HCT116 (cell line): ENCODE measurements around the gene SUMO3. TPM values are rescaled to one million over a fixed set of nuclear protein-coding genes. Genes with fewer than 3 reads are reported as not detected.

Experiments used
- ATAC-seq: fragments of 200-7000 bp; cut with Tn5 transposase; 2 replicates; pipeline ENCODE4 v1.9.1; 2020; ENCODE audit warnings: mild to moderate bottlenecking, moderate library complexity
- BruUV-seq: library from RNA; stranded (reverse); fragments of 400-500 nt; replicated peaks from 2 replicates; lab custom pipeline; 2021; lab: Mats Ljungman, UMichigan
- CTCF ChIA-PET: fragments of 300-600 bp; sonication (Branson Sonifier 250); formaldehyde crosslinking; loops from one replicate; lab custom pipeline; 2021; ENCODE audit warnings: antibody characterized with exemption; lab: Charles Lee
- POLR2A ChIA-PET: fragments of 300-600, 350-600 bp; sonication (Branson Sonifier 250); formaldehyde crosslinking; loops from one replicate; lab custom pipeline; 2021; ENCODE audit warnings: antibody characterized with exemption; lab: Charles Lee
- RAD21 ChIA-PET, 2 experiments: fragments of 300-600 bp; sonication (Branson Sonifier 250); formaldehyde crosslinking; loops; one replicate each; lab custom pipeline; 2023; ENCODE audit warnings: low total read pairs in 2 of 2; ENCODE audit not compliant: uncharacterized antibody in 2 of 2, unreplicated experiment in 2 of 2, low non-redundant PET in 1 of 2; lab: Charles Lee
- DNase-seq: peaks from one replicate; pipeline ENCODE4 v3.0.0-alpha.2; 2010; ENCODE audit warnings: low read depth, low spot score
- H2AFZ ChIP-seq: fragments of 200-600 bp; shearing (Covaris generic), sonication (generic); 2 replicates; pipeline ENCODE4 v1.6.1; 2017; ENCODE audit warnings: low read depth, mixed run types, mixed read lengths, antibody characterized with exemption, low read length; ENCODE audit not compliant: poor library complexity, severe bottlenecking
- H3K27ac ChIP-seq: 2 replicates; pipeline ENCODE4 v1.5.1; 2012; ENCODE audit warnings: low read depth, low read length
- H3K27me3 ChIP-seq: fragments of 200-600 bp; sonication (generic); 2 replicates; pipeline ENCODE4 v1.6.1; 2016; ENCODE audit warnings: mixed run types, low read length, mixed read lengths; ENCODE audit not compliant: insufficient read depth
- H3K36me3 ChIP-seq, 2 experiments: fragments of 200-500 bp in 1 of 2; fragments of 200-600 bp in 1 of 2; sonication (Bioruptor generic) in 1 of 2; sonication (generic) in 1 of 2; 2 replicates each; pipeline versions ENCODE4 v1.5.1 to v1.6.1; 2014 to 2016; ENCODE audit warnings: low read length in 2 of 2, inconsistent platforms in 1 of 2, mixed read lengths in 1 of 2, mixed run types in 1 of 2; ENCODE audit not compliant: insufficient read depth in 2 of 2, control insufficient read depth in 1 of 2
- H3K4me1 ChIP-seq, 2 experiments: fragments of 200-600 bp in 1 of 2; sonication (generic) in 1 of 2; 2 replicates each; pipeline versions ENCODE4 v1.5.1 to v1.6.1; 2012 to 2017; ENCODE audit warnings: low read length in 2 of 2, inconsistent platforms in 1 of 2, mild to moderate bottlenecking in 1 of 2, mixed read lengths in 1 of 2, mixed run types in 1 of 2, moderate library complexity in 1 of 2; ENCODE audit not compliant: insufficient read depth in 2 of 2, control insufficient read depth in 1 of 2
- H3K4me2 ChIP-seq: fragments of 200-600 bp; sonication (generic); 2 replicates; pipeline ENCODE4 v1.6.1; 2017; ENCODE audit warnings: mixed run types, low read length, mixed read lengths
- H3K4me3 ChIP-seq, 2 experiments: fragments of 200-600 bp in 1 of 2; sonication (generic) in 1 of 2; replicated peaks in 1 of 2; 2 replicates each; pipeline ENCODE4 v1.5.1; 2011 to 2016; ENCODE audit warnings: low read length in 2 of 2, control low read depth in 1 of 2, low read depth in 1 of 2, mild to moderate bottlenecking in 1 of 2, mixed read lengths in 1 of 2, mixed run types in 1 of 2
- H3K79me2 ChIP-seq: fragments of 200-600 bp; sonication (generic); 2 replicates; pipeline ENCODE4 v1.6.1; 2017; ENCODE audit warnings: mild to moderate bottlenecking, mixed run types, low read length, moderate library complexity, mixed read lengths; ENCODE audit not compliant: insufficient read depth
- H3K9ac ChIP-seq: fragments of 200-600 bp; sonication (generic); 2 replicates; pipeline ENCODE4 v1.6.1; 2016; ENCODE audit warnings: low read length, mixed read lengths
- H3K9me2 ChIP-seq: fragments of 200-600 bp; sonication (generic), shearing (Covaris generic); 2 replicates; pipeline ENCODE4 v1.6.1; 2017; ENCODE audit warnings: mixed run types, mild to moderate bottlenecking, moderate library complexity; ENCODE audit not compliant: insufficient read depth
- H3K9me3 ChIP-seq, 2 experiments: fragments of 200-500 bp in 1 of 2; fragments of 200-600 bp in 1 of 2; sonication (Bioruptor generic) in 1 of 2; sonication (generic) in 1 of 2; 2 replicates each; pipeline ENCODE4 v1.6.1; 2014 to 2017; ENCODE audit warnings: low read length in 2 of 2, mixed read lengths in 2 of 2, inconsistent platforms in 1 of 2, low read depth in 1 of 2, mild to moderate bottlenecking in 1 of 2, mixed run types in 1 of 2, moderate library complexity in 1 of 2; ENCODE audit not compliant: control insufficient read depth in 1 of 2, insufficient read depth in 1 of 2
- H4K20me1 ChIP-seq: fragments of 200-600 bp; sonication (generic), shearing (Covaris generic); 2 replicates; pipeline ENCODE4 v1.6.1; 2017; ENCODE audit warnings: mixed run types, mild to moderate bottlenecking, moderate library complexity; ENCODE audit not compliant: insufficient read depth
- CBX3 ChIP-seq: IDR thresholded peaks from 2 replicates; pipeline ENCODE4 v1.6.1; 2012; ENCODE audit warnings: low read depth
- ELF1 ChIP-seq: IDR thresholded peaks from 2 replicates; pipeline ENCODE4 v1.6.1; 2012; ENCODE audit warnings: low read depth, borderline replicate concordance
- EZH2 ChIP-seq: fragments of 200-600 bp; sonication (generic); IDR thresholded peaks from 2 replicates; pipeline ENCODE4 v1.6.1; 2017; ENCODE audit warnings: antibody characterized with exemption, mixed run types
- FOSL1 ChIP-seq: IDR thresholded peaks from 2 replicates; pipeline ENCODE4 v1.6.1; 2012; ENCODE audit warnings: low read depth
- JUND ChIP-seq: IDR thresholded peaks from 2 replicates; pipeline ENCODE4 v1.6.1; 2012
- RAD21 ChIP-seq: IDR thresholded peaks from 2 replicates; pipeline ENCODE4 v1.6.1; 2012; ENCODE audit warnings: low read depth, mild to moderate bottlenecking
- SIN3A ChIP-seq: IDR thresholded peaks from 2 replicates; pipeline ENCODE4 v1.6.1; 2012; ENCODE audit warnings: low read depth
- intact Hi-C: fragments of 100-400 bp; cut with micrococcal nuclease; formaldehyde crosslinking; loops from 2 replicates; pipeline ENCODE4 v1.10.0; 2022
- total RNA-seq: library from RNA; stranded (reverse); gene quantifications from one replicate; pipeline ENCODE4 v1.2.1, GENCODE V29; 2021; ENCODE audit not compliant: unreplicated experiment
- TF ChIP-seq, protein P1 (sequence below): IDR thresholded peaks from 2 replicates; pipeline ENCODE4 v1.6.1; 2012
- TF ChIP-seq, protein P2 (sequence below): IDR thresholded peaks from 2 replicates; pipeline ENCODE4 v1.6.1; 2012; ENCODE audit warnings: low read depth

SUMO3 gene
- total RNA-seq, 1 experiment from 2014 or later: 31.5 TPM

DNA sequence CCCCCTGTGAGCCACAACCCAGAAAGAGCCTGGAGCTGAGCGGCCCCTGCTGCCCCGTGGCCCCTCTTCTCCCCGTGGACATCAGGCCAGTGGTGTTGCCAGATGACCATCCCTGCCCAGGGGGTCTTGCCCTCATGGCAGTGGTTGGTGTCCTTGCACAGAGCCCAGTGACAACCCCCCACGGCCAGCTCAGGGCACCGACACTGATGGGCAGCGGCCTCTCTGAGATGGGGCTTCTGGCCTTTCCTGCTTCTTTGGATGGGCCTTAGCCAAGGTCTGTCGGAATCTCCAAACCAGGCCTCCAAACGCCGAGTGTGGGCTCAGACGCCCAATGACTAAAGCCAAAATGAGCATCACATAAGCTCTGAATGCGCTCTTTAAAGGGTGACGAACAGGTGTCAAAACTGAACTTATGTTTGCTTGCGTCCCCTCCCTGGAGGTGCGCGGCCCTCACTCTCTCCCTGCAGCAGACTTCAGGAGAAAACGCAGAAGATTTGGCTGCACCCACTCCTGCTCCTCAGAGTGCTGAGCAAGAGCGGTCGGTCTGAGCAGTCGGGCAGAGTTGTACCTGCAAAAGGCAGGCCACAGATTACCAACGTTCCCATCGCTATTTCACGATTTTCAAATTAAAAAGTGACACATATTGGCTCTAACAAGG lies 58.1 kb downstream of the SUMO3 start (continued):
- TF ChIP-seq, protein P1, sequence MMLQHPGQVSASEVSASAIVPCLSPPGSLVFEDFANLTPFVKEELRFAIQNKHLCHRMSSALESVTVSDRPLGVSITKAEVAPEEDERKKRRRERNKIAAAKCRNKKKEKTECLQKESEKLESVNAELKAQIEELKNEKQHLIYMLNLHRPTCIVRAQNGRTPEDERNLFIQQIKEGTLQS: no peak

DNA sequence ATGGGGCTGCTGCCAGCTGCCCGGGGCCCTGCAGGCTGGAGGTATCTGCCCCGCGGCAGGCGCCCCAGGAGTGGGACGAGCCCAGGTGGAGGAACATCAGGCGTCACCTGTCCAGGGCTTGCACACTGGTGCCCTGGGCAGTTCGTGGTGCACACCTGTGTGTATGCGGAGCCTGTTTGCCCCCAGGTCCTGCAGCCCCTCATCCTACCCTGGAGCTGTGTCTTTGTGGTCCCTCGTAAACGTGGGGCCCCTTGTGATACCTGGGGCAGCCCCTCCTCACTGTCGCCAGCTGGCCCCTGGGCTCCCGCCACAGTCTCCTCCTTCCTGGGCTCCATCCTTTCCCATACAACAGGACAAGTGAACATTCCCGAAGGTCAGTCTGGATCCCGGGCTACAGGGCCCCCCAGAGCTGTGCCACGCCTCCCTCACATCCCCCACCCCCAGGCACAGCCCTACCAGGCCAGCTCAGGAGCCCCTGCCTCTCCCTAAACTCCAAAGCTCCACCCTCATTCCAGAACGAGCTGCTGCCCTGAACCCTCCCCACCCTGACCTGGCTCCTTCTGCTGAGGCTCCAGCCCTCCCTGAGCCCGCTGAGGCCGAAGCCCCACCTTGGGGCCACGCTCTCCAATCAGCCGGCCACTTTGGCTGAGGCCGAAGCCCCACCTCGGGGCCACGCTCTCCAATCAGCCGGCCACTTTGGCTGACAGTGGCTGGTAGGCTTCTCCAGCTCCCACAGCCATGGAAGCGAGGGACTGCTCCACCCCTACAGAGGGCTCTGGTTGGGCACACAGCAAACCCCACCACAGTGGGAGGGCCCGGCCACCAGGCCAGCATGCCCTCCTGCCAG lies 58.9 kb downstream of the SUMO3 start:
- TF ChIP-seq JUND (no peak), ELF1 (no peak), RAD21 (no peak), SIN3A (no peak), FOSL1 (no peak), CBX3 (no peak), EZH2 (no peak)
- TF ChIP-seq, protein P2, sequence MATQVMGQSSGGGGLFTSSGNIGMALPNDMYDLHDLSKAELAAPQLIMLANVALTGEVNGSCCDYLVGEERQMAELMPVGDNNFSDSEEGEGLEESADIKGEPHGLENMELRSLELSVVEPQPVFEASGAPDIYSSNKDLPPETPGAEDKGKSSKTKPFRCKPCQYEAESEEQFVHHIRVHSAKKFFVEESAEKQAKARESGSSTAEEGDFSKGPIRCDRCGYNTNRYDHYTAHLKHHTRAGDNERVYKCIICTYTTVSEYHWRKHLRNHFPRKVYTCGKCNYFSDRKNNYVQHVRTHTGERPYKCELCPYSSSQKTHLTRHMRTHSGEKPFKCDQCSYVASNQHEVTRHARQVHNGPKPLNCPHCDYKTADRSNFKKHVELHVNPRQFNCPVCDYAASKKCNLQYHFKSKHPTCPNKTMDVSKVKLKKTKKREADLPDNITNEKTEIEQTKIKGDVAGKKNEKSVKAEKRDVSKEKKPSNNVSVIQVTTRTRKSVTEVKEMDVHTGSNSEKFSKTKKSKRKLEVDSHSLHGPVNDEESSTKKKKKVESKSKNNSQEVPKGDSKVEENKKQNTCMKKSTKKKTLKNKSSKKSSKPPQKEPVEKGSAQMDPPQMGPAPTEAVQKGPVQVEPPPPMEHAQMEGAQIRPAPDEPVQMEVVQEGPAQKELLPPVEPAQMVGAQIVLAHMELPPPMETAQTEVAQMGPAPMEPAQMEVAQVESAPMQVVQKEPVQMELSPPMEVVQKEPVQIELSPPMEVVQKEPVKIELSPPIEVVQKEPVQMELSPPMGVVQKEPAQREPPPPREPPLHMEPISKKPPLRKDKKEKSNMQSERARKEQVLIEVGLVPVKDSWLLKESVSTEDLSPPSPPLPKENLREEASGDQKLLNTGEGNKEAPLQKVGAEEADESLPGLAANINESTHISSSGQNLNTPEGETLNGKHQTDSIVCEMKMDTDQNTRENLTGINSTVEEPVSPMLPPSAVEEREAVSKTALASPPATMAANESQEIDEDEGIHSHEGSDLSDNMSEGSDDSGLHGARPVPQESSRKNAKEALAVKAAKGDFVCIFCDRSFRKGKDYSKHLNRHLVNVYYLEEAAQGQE: no peak
- peaks cover 5 to 8% of the 10 kb centered on the region in 2 experiments; a peak in 3 of 4 replicates for H3K4me1 ChIP-seq
- ChIA-PET CTCF (no interaction called here), RAD21 (no interaction called here), POLR2A (interaction anchor here (0.6 kb wide), 1 partner anchor 25 kb away, joined by 5 read pairs; no protein-coding TSS in a partner anchor)
- H3K9me3 ChIP-seq: no peaks in the 10 kb centered on the region
- BruUV-seq: no TSS peak
- H3K4me3 ChIP-seq: no peak overlapping the region
- no peaks in the 10 kb centered on the region for H3K36me3 ChIP-seq
- H3K4me2 ChIP-seq: no peak overlapping the region
- H3K27ac ChIP-seq: no peak overlapping the region
- no peak for DNase-seq
- H2AFZ ChIP-seq: no peak overlapping the region
- no peaks in the 10 kb centered on the region for H4K20me1 ChIP-seq
- no peaks in the 10 kb centered on the region for H3K27me3 ChIP-seq
- H3K9ac ChIP-seq: no peak overlapping the region
- ATAC-seq: no peak
- H3K9me2 ChIP-seq: no peaks in the 10 kb centered on the region
- H3K79me2 ChIP-seq: no peaks in the 10 kb centered on the region
- intact Hi-C loops: no loop called here
